GM21786 (cell line): Measurements from ENCODE around the gene CASQ1.

Experiments used
- ATAC-seq: cut with Tn5 transposase; IDR thresholded peaks from one replicate; pipeline ENCODE4 v1.9.1; 2021; ENCODE audit not compliant: unreplicated experiment

CASQ1 gene

GRCh38 chr1:160168016-160168415 lies 22.4 kb upstream of the CASQ1 start:
- no peak for ATAC-seq

GRCh38 chr1:160168609-160169369 lies 21.6 kb upstream of the CASQ1 start:
- ATAC-seq: no peak

- peak; percentile 67 for ATAC-seq
These were observed 20.6 kb upstream of the CASQ1 start for GRCh38 chr1:160169553-160170399.

- no peak for ATAC-seq
These were observed 19.0 kb upstream of the CASQ1 start for GRCh38 chr1:160171354-160171753.

DNA sequence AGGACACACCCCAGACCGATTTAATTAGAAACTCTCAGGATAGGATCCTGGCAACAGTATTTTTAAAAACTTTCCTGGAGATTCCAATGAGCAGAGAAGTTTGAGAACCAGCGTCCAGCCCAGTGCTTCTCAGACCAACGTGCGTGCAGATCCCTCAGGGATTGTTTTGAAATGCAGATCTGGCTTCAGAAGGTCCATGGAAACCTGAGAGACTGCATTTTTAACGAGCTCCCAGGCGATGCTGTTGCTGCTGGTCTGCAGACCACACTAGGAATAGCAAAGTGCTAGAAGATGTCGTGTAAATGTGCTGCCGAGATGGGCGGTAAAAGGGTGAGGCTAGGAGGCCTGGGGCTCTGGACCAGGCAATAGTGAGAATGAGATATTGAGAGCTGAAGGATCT lies 18.4 kb upstream of the CASQ1 start:
- ATAC-seq: no peak

GRCh38 chr1:160177231-160177630 lies 13.1 kb upstream of the CASQ1 start:
- no peak for ATAC-seq

GRCh38 chr1:160177667-160178066 lies 12.7 kb upstream of the CASQ1 start:
- no peak for ATAC-seq

DNA sequence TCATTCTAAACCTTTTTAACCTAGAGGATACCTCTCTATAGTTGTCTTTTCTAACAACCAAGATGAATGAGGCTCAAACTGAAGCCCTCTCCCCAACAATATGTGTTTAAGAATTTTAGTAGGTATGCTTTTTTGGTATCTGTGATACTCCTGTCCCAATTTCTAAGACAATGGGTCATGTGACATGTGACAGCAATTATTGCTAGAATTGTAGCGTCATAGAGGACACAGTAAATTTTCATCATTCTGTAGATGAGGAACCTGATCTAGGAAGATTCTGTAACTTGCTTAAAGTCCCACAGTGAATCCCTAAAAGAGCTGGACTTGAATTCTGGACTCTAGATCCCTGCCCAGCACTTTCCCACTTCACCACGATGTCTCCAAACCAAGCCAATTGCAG lies 11.6 kb upstream of the CASQ1 start:
- no peak for ATAC-seq

DNA sequence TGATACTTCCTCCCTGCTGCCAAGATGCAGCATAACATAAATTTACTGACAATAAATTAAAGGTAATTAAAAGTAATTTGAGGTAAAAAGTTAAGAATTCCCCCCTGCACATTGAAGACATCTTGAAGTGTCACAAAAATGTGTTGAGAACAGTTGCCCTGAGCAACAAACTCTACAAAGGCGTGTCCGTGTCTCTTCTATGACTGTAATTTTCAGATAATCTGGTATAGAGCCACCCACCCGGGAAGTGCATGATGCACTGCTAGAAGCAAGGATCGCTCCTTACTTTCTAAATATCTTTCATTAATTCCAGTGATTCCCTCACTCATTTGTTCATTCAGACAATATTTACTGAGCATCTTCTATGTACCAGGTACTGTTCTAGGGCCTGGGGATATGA lies 11.0 kb upstream of the CASQ1 start:
- no peak for ATAC-seq

DNA sequence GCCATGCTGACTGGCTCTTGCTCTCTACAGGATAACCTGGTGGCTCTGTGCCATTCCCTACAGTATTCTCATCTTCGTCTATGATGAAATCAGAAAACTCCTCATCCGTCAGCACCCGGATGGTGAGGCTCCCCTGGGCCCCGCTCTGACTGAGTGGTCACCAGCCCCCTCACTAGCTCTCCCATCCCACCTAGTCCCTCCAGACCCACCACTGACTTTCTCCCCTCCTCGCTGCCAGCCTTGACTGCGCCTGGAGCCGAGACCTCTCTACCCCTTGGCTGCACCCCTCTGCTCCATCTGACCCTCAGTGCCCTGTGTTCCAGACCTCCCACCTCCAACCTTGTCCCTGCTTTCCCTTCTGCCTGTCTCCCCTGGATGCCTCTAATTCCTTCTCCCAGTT lies 4.1 kb upstream of the CASQ1 start:
- no peak for ATAC-seq

DNA sequence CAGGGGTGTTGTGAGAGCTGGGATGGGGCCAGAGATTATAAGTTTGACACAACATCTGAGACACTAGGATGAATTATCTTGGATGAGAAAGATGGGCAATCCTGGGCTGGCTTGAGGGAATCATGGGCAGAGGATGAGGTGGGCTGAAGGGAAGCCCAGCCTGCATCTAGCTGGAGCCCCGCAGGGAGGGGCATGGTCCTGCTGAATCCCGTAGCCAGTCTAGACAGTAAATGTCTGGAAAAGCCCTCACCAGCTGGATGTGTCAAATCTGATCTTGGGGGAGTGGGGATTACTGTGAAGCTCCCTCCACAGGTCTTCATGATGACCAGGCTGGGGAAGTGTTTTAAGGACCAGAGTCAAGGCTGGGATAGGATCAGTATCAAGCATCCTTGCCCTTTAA lies 3.6 kb upstream of the CASQ1 start:
- no peak for ATAC-seq

GRCh38 chr1:160187407-160187806 lies 3.0 kb upstream of the CASQ1 start:
- ATAC-seq: no peak

DNA sequence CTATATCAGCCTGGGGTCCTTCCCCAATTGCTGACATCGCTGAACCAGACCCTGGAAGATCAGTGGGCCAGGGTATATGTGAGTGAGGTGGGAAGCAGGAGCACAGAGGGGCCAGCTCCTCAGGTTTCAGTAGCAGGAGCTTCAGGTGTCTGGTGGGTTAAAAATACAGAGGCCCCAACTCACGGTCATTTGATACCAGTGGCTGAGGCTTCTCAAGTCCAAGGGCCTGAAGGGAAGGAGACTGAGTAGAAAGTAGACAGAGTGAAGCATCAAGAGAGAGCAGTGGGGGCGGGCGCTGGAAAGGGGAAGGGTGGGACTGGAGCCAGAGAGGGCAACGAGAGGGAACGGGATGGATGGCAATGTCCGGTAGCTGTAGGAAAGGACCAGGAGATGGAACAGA lies 2.0 kb upstream of the CASQ1 start:
- ATAC-seq: no peak

DNA sequence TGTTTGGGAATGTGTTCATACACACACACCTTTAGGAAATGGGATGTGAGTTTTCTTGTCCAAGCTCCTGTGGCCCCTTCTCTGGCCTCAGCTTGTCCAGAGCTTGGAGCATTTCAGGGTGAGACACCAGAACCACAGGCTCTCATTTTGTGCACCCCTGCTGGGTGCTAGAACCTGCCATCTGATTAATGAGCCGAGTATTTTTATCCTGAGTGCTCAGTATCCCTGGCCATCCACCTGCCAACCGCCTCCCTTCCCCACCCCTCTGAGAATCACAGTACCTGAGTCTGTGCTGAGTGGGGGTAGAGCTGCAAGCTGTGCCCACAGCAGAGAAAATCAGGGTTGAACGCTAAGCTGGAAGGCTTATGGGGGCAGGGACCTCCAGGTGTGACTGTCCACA lies 1.4 kb downstream of the CASQ1 start:
- ATAC-seq: no peak

GRCh38 chr1:160192234-160192633 lies 1.9 kb downstream of the CASQ1 start:
- ATAC-seq: no peak

- ATAC-seq: no peak
These were observed 2.9 kb downstream of the CASQ1 start for GRCh38 chr1:160193091-160193819.

DNA sequence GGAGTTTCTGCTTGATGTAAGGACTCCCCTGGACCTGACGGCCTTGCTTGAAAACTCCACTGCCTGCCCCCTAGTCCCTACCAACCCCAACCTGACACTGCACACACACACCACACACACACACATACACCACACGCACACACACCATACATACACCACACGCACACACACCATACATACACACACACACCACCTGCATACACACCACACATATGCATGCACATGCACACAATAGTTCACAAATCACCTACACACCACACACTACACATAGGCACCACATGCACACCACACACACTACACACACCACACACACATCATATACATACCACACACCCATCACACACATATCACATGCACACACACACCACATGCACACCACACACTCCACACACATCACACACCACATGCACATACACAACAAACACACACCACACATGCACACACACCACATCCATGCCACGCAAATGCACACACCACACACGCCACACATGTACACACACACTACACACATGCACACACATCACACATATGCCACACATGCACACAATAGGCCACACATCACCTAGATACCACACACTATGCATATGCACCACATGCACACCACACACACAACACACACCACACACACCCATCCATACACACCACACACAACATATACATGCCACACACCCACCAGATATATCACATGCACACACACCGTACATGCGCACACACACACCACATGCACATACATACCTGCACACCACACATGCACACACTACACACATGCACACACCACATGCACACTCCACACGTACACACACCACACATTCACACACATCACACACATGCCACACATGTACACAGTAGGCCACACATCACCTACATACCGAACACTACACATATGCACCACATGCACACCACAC lies 3.7 kb downstream of the CASQ1 start:
- ATAC-seq: no peak

- no peak for ATAC-seq
These were observed 4.3 kb downstream of the CASQ1 start for GRCh38 chr1:160194737-160195059.

GRCh38 chr1:160196143-160196542 lies 5.8 kb downstream of the CASQ1 start:
- ATAC-seq: no peak

GRCh38 chr1:160197231-160197630 lies 6.9 kb downstream of the CASQ1 start:
- no peak for ATAC-seq

GRCh38 chr1:160200786-160201185 lies 10.4 kb downstream of the CASQ1 start:
- no peak for ATAC-seq
